Esophagus squamous epithelium (tissue), 5 donors: ENCODE results near the gene TRPM8. TPM values are rescaled to one million over a fixed set of nuclear protein-coding genes. Genes with fewer than 3 reads are reported as not detected.

Experiments
- DNase-seq: peaks from one replicate; lab custom pipeline; 2025; lab: John Stamatoyannopoulos, UW
- H3K27ac ChIP-seq, 4 donors: fragments of 200-600 bp; sonication (generic); one replicate each; pipeline ENCODE4 v1.5.1; 2016 to 2019; ENCODE audit warnings: mild to moderate bottlenecking in 1 of 4
- H3K27me3 ChIP-seq, 4 donors: fragments of 200-600 bp; sonication (generic); 1 replicate in 3 of 4; 2 replicates in 1 of 4; pipeline versions ENCODE4 v1.5.1 to v1.6.0; 2017 to 2021; ENCODE audit warnings: antibody characterized with exemption in 1 of 4
- H3K36me3 ChIP-seq, 3 donors: fragments of 200-600 bp; sonication (generic); one replicate each; pipeline ENCODE4 v1.5.1; 2016 to 2019
- H3K4me1 ChIP-seq, 3 donors: fragments of 200-600 bp; sonication (generic); one replicate each; pipeline ENCODE4 v1.5.1; 2017 to 2019
- H3K4me3 ChIP-seq, 4 donors: fragments of 200-600 bp; sonication (generic); 1 replicate in 3 of 4; 2 replicates in 1 of 4; pipeline ENCODE4 v1.5.1; 2016 to 2019; ENCODE audit warnings: mild to moderate bottlenecking in 2 of 4, moderate library complexity in 1 of 4
- H3K9me3 ChIP-seq, 3 donors: fragments of 200-600 bp; sonication (generic); one replicate each; pipeline ENCODE4 v1.5.1; 2016 to 2019
- POLR2A ChIP-seq, 4 donors: fragments of 450-650 bp; IDR thresholded peaks; one replicate each; pipeline ENCODE4 v1.6.1; 2017; ENCODE audit warnings: antibody characterized with exemption in 4 of 4, mild to moderate bottlenecking in 4 of 4, moderate library complexity in 3 of 4
- WGBS, 2 donors: methylation state at CpG; one replicate each; pipeline ENCODE4 v1.1.5; 2018; 5-methylcytosine and 5-hydroxymethylcytosine counted together
- intact Hi-C: fragments of 100-400 bp; cut with DNase I; formaldehyde crosslinking; loops from one replicate; pipeline ENCODE4 v1.15.0; 2022
- total RNA-seq, 4 donors: library from RNA; depleted of rRNA; stranded (reverse); fragments of >200 nt; gene quantifications; one replicate each; pipeline ENCODE4 v1.1.0, GENCODE V29; 2016
- TF ChIP-seq, protein P1 (sequence below), 6 experiments: fragments of 450-650 bp in 4 of 6; fragments of 200-600 bp in 2 of 6; sonication (generic) in 2 of 6; IDR thresholded peaks; one replicate each; pipeline ENCODE4 v1.5.1; 2016 to 2019; ENCODE audit warnings: antibody characterized with exemption in 6 of 6, mild to moderate bottlenecking in 4 of 6, moderate library complexity in 4 of 6
- donor health status: DM: yes; HTN: yes; CAD: no.

Gene TRPM8
- total RNA-seq, 4 donors from 2014 or later: not detected

DNA sequence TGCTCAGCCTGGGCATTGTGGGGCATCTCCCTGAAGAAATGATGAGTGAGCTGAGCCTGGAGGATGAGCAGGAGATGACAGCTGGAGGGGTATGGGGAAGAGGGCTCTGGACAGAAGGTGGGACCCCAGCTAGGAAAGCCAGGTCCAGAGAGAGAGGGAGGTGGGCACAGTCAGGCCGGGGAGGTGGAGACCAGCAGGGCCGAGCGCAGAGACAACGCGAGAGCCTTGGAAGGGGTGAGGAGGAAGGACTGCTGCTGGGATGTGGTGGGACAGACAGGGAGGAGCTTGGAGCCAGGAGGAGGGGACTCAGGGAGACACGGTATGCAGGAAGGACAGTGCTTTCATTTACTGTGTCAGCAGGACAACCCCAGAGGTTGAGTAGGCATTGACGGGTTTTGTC lies 8.2 kb downstream of the TRPM8 start:
- Histone ChIP-seq H3K36me3 (no peaks in the 10 kb centered on the region), H3K27me3 (peaks cover 0 to 43% (median 0%) of the 10 kb centered on the region in 4 donors), H3K4me3 (no peak overlapping the region), H3K4me1 (peaks cover 0 to 5% (median 4%) of the 10 kb centered on the region in 3 donors), H3K9me3 (no peaks in the 10 kb centered on the region), H3K27ac (no peak overlapping the region)
- intact Hi-C loops: no loop called here
- DNase-seq: no peak
- TF ChIP-seq, protein P1, sequence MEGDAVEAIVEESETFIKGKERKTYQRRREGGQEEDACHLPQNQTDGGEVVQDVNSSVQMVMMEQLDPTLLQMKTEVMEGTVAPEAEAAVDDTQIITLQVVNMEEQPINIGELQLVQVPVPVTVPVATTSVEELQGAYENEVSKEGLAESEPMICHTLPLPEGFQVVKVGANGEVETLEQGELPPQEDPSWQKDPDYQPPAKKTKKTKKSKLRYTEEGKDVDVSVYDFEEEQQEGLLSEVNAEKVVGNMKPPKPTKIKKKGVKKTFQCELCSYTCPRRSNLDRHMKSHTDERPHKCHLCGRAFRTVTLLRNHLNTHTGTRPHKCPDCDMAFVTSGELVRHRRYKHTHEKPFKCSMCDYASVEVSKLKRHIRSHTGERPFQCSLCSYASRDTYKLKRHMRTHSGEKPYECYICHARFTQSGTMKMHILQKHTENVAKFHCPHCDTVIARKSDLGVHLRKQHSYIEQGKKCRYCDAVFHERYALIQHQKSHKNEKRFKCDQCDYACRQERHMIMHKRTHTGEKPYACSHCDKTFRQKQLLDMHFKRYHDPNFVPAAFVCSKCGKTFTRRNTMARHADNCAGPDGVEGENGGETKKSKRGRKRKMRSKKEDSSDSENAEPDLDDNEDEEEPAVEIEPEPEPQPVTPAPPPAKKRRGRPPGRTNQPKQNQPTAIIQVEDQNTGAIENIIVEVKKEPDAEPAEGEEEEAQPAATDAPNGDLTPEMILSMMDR (IDR thresholded peaks at IDR 0.05): no peak
- TF ChIP-seq POLR2A (IDR thresholded peaks at IDR 0.05): no peak
- WGBS, 2 donors: 78 to 83% methylated on average over 7 of the region's 7 CpGs

- no peak for DNase-seq
- intact Hi-C loops: no loop called here
- H3K27ac ChIP-seq: no peak overlapping the region
- H3K9me3 ChIP-seq: no peaks in the 10 kb centered on the region
- TF ChIP-seq, protein P1 (IDR thresholded peaks at IDR 0.05): peak in 1 of 6 experiments; percentile 11
- TF ChIP-seq POLR2A (IDR thresholded peaks at IDR 0.05): no peak
- H3K4me1 ChIP-seq: peaks cover 0 to 5% (median 4%) of the 10 kb centered on the region in 3 donors
- H3K27me3 ChIP-seq: peaks cover 0 to 57% (median 0%) of the 10 kb centered on the region in 4 donors
- 21 to 41% methylated on average over 3 to 4 of the region's 4 CpGs for WGBS, 2 donors
- no peaks in the 10 kb centered on the region for H3K36me3 ChIP-seq
- no peak overlapping the region for H3K4me3 ChIP-seq
Measured at GRCh38 chr2:233926806-233927205, 9.6 kb downstream of the TRPM8 start.

DNA sequence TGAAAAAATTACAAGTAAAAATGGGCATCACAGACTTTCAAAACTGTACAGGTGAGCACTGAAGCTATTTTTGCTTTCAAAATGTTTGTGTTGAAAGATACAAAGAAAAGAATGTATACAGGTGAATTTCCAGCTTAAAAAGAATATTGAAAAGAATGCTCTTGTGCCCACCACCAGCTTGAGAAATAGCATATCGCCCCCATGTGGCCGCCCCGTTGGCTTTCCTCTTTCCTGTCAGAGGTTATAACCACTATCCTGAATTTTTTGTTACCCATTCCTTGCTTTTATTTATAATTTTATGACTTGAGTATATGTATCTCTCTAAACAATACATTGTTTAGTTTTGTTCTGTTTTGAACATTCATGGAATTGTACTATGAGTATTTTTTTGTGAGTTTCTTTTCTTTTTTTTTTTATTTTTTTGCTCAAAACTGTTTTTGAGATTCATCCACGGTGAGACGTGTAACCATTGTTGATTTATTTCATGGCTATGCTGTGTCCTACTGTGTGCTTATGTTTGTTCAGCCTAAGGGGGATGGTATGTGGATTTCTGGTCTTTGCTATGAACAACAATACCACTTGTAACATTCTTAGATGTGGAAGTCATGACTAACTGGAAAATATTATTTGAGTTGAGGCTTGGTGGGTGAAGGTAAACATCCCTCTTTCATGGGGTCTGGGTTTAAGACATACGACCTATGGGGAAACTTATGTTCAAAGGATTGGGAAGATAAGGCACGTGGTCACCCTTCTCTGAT lies 11.6 kb downstream of the TRPM8 start:
- Histone ChIP-seq H3K4me3 (no peak overlapping the region), H3K27me3 (peaks cover 0 to 54% (median 0%) of the 10 kb centered on the region in 4 donors), H3K36me3 (no peaks in the 10 kb centered on the region), H3K4me1 (peaks cover 0 to 5% (median 4%) of the 10 kb centered on the region in 3 donors), H3K27ac (no peak overlapping the region), H3K9me3 (no peaks in the 10 kb centered on the region)
- no peak for DNase-seq
- intact Hi-C loops: no loop called here
- TF ChIP-seq POLR2A (IDR thresholded peaks at IDR 0.05): no peak
- TF ChIP-seq, protein P1 (IDR thresholded peaks at IDR 0.05): peak in 2 of 6 experiments; percentile 17 to 36
- 42 to 45% methylated on average over 7 of the region's 7 CpGs for WGBS, 2 donors

- Histone ChIP-seq H3K4me1 (peaks cover 0 to 5% (median 4%) of the 10 kb centered on the region in 3 donors), H3K36me3 (no peaks in the 10 kb centered on the region), H3K27ac (no peak overlapping the region), H3K9me3 (no peaks in the 10 kb centered on the region), H3K4me3 (no peak overlapping the region), H3K27me3 (peaks cover 0 to 47% (median 0%) of the 10 kb centered on the region in 4 donors)
- no peak for TF ChIP-seq POLR2A (IDR thresholded peaks at IDR 0.05)
- TF ChIP-seq, protein P1 (IDR thresholded peaks at IDR 0.05): peak in 1 of 6 experiments; percentile 14
- intact Hi-C loops: no loop called here
- no peak for DNase-seq
- WGBS, 2 donors: 37 to 47% methylated on average over 3 to 4 of the region's 4 CpGs
Measured at GRCh38 chr2:233929352-233930022, 12.3 kb downstream of the TRPM8 start.

- Histone ChIP-seq H3K9me3 (no peaks in the 10 kb centered on the region), H3K4me1 (peaks cover 0 to 12% (median 0%) of the 10 kb centered on the region in 3 donors), H3K27ac (no peak overlapping the region), H3K36me3 (no peaks in the 10 kb centered on the region), H3K4me3 (no peak overlapping the region), H3K27me3 (peaks cover 0 to 50% (median 0%) of the 10 kb centered on the region in 4 donors)
- TF ChIP-seq, protein P1 (IDR thresholded peaks at IDR 0.05): no peak
- no peak for TF ChIP-seq POLR2A (IDR thresholded peaks at IDR 0.05)
- WGBS, 2 donors: 82% methylated on average over 1 of the region's 1 CpG; no CpG with 5 or more reads in 1 of the 2 donors
- DNase-seq: no peak
- intact Hi-C loops: no loop called here
Measured at GRCh38 chr2:233934524-233934923, 17.4 kb downstream of the TRPM8 start.
